COLO668 (cell line): ENCODE data around the gene CTAGE1.
A peak's percentile ranks its signal among the peaks of the same experiment; 100 is the strongest.
"Not testable (repeated sequence)": the region's sequence is repeated elsewhere in the genome, so short reads cannot be mapped to it uniquely, and the experiment has no call there.

Experiments
- DNase-seq: peaks from one replicate; lab custom pipeline; 2025; ENCODE audit not compliant: unreplicated experiment; lab: John Stamatoyannopoulos, UW

CTAGE1 gene

DNA sequence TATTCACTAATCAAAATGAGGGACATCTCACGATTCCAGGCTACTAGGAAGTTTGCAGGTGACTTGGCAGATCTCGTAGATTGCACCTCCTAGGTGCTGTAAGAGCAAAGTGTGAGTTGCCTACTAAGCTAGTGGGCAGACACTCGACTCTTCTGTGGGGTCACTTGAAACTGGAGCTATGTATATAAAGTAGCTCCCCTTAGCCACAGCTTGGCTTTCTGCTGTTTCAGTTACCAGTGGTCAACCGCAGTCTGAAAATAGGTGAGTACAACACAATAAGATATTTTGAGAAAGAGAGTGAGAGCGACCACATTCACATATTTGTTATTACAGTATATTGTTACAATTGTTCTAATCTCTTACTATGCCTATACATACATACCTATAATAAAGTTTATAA is 23.3 kb downstream of the CTAGE1 start:
- no peak for DNase-seq

DNA sequence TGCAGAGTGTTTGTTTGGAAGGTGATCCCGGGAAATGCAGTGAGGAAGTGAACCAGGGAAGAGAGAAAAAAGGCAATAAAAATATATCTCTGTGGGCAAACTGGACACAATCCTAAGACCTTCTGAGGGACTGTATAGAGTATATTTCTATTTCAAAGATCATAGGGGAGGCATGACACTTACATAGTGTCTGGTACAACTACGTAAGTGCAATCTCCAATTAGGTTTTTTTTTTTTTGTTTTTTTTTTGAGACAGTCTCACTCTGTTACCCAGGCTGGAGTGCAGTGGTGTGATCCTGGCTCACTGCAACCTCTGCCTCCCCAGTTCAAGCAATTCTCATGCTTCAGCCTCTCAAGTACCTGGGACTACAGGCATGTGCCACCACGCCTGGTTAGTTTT is 24.6 kb downstream of the CTAGE1 start:
- not testable (repeated sequence) for DNase-seq

DNA sequence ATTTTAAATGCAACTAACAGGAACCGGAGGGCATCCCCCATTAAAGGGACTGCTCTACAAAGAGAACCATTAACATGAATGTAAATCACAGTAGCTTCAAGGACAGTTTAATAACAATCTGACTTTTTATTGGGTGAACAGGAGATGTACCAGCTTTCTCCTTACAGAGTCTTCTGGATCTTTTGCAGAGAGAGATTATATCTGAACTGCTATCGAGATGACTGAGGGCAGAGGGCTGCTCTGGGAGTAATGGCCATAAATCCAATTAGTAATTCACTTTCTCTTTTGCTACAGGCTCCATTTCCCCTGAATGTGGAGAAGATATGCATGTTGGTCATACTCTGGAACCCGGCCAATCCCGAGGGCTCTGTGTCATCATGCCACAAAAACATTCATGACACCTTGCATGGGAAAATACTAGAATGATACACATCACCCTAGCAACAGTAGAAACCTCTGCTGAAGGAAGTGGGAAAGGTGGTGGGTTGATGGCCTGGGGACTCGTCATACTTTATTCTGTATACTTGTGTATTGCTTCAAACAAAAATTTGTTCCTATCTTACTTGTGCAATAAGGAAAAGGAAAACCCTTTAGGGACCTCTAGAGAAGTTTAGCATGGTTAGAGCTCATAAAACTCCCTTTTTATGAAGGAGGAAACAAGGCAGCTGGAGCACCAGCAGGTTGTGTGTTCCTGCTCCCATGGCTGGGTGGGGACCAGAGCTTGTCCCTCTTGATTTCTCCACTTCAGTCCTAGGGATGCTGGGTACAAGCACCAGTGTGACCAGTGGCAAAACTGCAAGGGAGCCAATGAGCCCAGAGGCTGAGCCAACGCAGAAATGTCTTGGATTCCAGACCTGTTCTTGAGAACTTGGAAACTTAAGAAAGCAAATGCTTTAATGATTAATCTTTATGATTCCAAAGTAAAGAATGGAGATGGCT is 26.0 kb downstream of the CTAGE1 start:
- DNase-seq = peak; percentile 58

DNA sequence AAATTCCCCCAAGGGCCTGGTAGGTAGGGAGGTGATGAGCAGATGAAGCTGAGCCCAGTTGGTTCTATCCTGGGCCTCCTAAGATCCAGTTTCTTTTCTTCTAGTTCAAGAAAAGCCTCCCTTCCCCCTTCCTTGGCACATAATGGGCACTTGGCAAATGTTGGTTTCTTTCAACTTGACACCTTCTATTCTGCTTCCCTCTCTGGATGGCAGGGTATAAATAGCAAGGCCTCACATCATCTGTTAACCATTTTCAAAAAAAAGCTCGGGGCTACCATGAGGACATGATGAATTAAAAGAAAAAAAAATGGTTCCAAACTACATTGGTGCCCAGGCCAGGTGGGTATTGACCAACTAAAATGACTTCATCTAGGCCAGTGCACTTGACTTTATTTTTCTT is 29.9 kb downstream of the CTAGE1 start:
- no peak for DNase-seq

DNA sequence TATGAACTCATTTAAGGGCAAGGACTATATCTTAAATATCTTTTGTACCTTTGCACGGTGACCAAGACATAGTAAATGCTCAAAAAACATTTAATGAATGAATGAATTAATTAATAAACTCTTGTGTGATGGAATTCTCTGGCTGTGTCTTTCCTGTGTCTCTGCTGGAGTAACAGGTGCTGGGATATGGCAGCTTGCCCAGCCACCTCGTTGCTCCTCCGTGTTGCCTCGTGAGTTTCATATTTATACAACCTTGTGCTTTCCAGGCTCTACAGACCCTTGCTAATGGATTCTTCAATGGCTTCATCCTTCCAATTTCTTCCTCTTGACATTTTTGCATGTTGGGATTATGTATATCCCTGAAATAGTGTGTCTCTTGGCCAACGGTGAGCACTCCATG is 30.4 kb downstream of the CTAGE1 start:
- no peak for DNase-seq

DNA sequence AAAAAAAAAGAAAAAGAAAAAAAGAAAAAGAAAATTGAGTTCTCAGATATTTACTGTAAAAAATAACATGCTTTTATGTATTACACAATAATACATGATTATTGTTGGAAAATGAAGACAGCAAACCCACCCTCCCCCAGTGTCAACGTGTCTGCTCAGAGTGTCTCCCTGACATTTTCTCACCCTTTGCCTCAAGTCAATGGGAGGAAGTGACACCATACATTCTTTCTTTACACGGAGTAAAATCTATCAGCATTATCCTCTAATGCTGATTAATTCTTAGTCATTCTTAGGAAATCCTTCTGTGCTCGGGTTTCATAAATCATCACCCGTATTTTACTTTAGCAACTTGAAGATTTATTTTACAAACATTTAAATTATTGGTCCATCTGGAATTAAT is 32.0 kb downstream of the CTAGE1 start:
- DNase-seq = no peak

DNA sequence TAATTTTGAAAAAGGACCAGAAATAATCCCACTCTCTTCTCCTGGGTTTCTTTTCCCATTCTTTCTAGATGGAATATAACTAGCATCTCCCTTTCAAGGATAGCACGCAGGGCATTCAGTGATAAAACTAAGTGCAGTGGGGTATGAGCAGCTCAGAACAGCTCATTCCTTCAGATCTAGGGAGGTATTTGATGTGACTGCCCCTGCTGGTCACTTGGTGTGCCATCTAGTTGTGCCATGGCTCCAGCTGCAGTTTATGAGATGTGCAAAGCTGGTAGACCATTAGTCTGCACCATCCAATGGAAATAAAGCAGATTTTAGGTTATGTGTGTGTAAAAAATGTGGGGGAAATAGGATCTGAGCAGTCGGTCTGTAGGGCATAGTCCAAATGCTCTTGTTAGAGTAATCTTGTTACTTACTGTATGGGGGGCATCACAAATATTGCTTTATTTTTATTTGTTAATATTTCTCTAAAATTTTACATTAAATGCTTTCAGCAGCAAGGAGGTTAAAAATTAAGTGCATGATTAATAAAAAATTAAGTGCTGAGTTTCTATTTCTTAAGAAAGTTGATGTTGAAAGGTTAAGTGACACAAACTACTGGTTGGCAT is 38.9 kb downstream of the CTAGE1 start:
- DNase-seq = peak; percentile 39

DNA sequence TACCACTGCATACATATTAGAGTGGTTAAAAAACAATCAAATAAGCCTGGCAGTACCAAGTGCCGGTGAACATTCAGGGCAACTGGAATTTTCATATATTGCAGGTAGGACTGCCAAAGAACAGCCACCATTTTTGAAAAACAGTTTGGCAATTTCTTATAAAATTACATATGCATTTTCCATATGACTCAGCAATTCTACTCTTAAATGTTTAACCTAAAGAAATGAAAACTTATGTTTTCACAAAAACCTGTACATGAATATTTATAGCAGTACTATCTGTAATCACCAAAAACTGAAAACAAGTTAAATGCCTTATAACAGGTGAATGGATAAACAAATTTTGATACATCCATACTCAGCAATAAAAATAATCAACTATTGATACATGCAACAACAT is 39.9 kb downstream of the CTAGE1 start:
- DNase-seq = no peak

DNA sequence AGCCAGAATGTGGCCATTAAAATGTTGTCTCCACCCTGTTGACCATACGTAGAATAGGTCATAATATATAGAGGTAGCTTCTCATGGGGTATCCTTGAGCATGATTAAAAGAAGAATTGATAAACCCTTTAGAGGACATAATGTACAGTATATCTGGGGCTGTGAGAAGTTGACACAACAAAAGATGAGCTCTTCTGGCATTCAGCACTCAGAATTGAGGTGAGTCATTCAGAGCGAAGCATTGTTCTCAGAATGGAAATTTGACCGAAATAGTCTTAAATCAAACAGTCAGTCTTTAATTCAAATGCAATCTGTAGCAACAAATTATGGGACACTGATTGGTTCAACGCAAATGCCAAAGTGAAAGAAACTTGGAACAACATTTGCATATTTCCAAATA is 47.3 kb downstream of the CTAGE1 start:
- DNase-seq = no peak

DNA sequence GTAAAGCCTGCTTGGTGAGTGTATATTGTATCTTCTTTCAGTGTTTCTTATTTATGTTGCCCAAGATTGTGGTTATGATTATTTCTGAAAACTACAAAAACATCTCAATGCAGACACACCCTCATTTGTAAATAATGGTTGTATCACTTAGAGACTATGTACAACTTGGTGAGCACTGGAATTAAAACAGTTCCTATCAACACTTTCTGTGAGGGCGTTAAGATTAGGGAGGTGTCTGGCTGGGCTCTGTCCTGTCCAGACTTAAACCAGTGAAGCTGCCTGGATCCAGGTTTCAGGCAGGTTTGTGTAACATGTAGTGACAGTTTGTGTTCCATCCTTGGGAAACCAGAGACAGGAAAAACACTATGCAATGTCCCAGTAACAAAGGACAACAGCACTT is 49.7 kb downstream of the CTAGE1 start:
- DNase-seq = no peak

DNA sequence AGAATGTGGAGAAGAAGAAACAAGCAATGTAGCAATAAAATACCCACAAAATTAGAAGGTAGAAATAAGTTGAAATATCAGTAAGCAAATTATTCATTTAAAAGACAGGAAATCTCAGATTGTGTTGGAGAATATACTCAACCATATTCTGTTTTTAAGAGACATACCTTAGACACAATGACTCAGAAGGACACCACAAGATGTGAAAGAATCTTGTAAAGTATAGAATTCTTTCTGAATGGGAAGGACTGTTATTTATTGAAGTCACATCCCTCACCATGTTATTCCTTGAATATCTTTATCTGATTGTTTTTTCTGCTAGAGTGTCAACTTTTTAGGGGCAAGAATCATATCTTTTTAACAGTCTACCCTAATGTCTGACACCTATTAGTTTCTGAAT is 50.4 kb downstream of the CTAGE1 start:
- no peak for DNase-seq

DNA sequence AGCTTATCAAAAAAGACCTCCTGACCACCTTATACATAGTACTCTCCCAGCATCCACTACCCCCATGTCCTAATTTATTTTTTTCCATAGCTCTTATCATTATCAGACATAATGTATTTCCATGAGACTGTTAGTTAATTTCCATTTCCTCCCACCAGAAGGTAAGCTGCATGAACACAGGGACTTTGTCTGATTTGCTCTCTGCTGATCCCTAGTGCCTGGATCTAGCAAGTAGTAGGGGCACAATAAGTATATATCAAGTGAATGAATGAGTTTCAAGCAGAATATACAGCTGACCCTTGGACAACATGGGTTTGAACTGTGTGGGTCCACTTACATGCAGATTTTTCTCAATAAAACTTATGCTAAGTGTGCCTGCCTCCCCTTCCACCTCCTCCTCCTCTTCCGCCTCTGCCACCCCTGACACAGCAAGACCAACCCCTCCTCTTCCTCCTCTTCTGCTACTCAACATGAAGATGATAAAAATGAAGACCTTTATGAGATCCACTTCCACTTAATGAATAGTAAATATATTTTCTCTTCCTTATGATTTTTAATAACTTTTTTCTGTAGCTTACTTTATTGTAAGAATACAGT is 53.8 kb downstream of the CTAGE1 start:
- no peak for DNase-seq
